ENCODE results near the gene PEAK1.
A peak's percentile ranks its signal among the peaks of the same experiment; 100 is the strongest.

Gene PEAK1

DNA sequence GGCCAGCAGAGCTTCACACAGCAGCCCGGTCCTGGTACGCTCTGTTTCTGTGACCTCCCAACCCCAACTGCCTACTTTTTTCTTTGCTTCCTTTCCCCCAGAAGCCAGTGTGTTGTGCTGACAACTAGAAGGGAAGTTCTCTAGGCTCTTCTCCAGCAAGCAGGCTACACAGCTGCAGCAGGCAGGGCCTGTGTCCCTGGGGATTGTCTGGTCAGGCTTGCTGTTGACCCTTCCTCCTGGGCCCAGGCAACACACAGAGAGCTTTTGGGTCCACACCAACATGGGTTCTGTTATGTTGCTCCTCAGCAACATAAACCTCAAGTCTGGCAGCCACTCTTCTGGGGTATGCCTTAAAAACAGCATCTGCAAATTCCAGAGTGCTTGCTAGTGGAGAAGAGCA, 312.8 kb downstream of the PEAK1 start:
- Mint-ChIP-seq H3K36me3 (ENCODE audit: low read depth) (no peaks in the 10 kb centered on the region), H3K27me3 (ENCODE audit: low read depth, poor library complexity) (peaks cover 9% of the 10 kb centered on the region), H3K9me3 (no peaks in the 10 kb centered on the region), H3K4me1 (peaks cover 41% of the 10 kb centered on the region), H3K4me3 (no peak overlapping the region), H3K27ac (peak overlapping the region; percentile 60)
- no peak for DNase-seq
- no peak for TF ChIP-seq CTCF (IDR thresholded peaks at IDR 0.05)

DNA sequence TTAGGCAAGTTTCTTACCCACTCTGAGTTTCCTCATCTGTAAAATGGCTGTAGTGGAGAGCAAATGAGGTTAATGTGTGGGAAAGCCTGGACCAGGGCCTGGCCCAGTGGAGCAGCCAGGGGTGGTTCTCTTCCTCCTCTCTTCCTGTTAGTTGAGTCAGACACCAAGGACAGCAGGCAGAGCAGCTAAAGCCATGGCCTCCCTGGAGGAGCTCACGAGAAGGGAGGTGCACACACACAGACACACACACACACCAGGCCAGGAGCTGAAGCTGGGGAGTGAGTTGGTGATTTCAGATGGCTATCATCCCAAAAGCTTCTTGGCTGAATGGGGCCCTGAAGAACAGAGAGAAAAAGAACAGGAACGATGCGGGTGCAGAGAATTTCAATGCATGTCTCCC, 315.7 kb downstream of the PEAK1 start:
- Mint-ChIP-seq H3K27ac (no peak overlapping the region), H3K4me3 (no peak overlapping the region), H3K36me3 (ENCODE audit: low read depth) (no peaks in the 10 kb centered on the region), H3K27me3 (ENCODE audit: low read depth, poor library complexity) (peaks cover 10% of the 10 kb centered on the region), H3K9me3 (no peaks in the 10 kb centered on the region), H3K4me1 (peaks cover 48% of the 10 kb centered on the region)
- DNase-seq, result no peak
- no peak for TF ChIP-seq CTCF (IDR thresholded peaks at IDR 0.05)

DNA sequence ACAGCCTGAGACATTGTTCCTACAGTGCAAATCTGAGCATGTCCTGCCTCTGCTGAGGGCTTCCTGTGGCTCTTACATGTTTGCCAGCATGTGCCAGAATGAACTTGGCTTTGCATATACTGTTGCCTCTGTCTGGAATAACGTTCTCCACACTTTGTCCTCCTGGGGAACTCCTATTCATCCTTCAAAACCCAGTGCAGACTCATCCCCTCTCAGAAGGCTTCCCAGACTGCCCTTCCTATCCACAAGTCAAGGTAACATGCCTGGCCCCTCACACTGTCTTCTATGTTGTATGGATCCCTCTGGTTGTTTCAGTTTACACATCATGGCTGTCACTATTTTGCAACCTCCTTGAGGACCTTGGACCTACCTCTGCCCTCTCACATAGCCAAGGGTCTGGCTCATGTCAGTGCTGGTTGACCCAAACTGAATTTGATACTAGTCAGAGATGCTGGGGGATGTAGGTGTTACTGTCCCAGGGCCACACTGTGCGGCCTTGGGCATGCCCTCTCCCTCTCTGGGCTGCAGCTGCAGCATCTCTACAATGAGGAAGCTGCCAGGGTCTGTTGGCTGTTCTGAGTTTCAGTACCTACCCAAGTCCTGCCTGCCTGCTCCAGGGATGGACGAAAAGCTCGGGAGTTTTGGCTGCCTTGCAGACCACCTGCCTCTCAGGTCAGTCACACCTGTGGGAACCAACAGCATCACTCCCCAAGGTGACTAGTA, 320.0 kb downstream of the PEAK1 start:
- peaks cover 9% of the 10 kb centered on the region for H3K27me3 Mint-ChIP-seq (ENCODE audit: low read depth, poor library complexity)
- no peak for TF ChIP-seq CTCF (IDR thresholded peaks at IDR 0.05)
- H3K4me3 Mint-ChIP-seq, result no peak overlapping the region
- no peaks in the 10 kb centered on the region for H3K36me3 Mint-ChIP-seq (ENCODE audit: low read depth)
- H3K4me1 Mint-ChIP-seq, result peaks cover 42% of the 10 kb centered on the region
- H3K9me3 Mint-ChIP-seq, result no peaks in the 10 kb centered on the region
- no peak for DNase-seq
- H3K27ac Mint-ChIP-seq, result no peak overlapping the region

DNA sequence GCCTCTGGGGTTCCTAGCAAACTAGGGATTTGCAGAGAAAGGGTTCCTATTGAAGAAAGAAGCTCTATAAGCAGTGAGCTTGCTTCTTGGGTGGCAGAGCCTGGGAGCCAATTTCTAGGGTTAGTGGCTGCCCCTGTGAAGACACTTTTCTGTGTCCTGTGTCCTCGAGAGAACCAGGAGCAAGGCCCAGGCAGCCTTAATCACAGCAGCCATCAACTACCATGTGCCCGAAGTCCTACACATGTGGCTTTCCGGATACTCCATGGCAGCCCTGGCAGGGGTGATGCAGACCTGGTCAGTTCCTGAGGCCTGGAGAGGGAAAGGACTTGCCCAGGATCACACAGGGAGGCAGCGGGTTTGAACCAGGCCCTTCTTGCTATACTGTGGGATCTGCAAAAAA, 321.3 kb downstream of the PEAK1 start:
- TF ChIP-seq CTCF (IDR thresholded peaks at IDR 0.05), result no peak
- Mint-ChIP-seq H3K36me3 (ENCODE audit: low read depth) (no peaks in the 10 kb centered on the region), H3K9me3 (no peaks in the 10 kb centered on the region), H3K4me3 (no peak overlapping the region), H3K4me1 (peaks cover 32% of the 10 kb centered on the region), H3K27ac (no peak overlapping the region), H3K27me3 (ENCODE audit: low read depth, poor library complexity) (peaks cover 7% of the 10 kb centered on the region)
- DNase-seq, result no peak

- TF ChIP-seq CTCF (IDR thresholded peaks at IDR 0.05), result no peak
- Mint-ChIP-seq H3K27me3 (ENCODE audit: low read depth, poor library complexity) (peaks cover 7% of the 10 kb centered on the region), H3K27ac (no peak overlapping the region), H3K4me1 (peaks cover 29% of the 10 kb centered on the region), H3K4me3 (no peak overlapping the region), H3K9me3 (no peaks in the 10 kb centered on the region), H3K36me3 (ENCODE audit: low read depth) (no peaks in the 10 kb centered on the region)
- no peak for DNase-seq
Observed at GRCh38 chr15:77097921-77098320, 322.0 kb downstream of the PEAK1 start.

- no peak overlapping the region for H3K4me3 Mint-ChIP-seq
- peak overlapping the region; percentile 9 for H3K27ac Mint-ChIP-seq
- DNase-seq, result no peak
- H3K27me3 Mint-ChIP-seq (ENCODE audit: low read depth, poor library complexity), result peaks cover 7% of the 10 kb centered on the region
- H3K36me3 Mint-ChIP-seq (ENCODE audit: low read depth), result no peaks in the 10 kb centered on the region
- no peak for TF ChIP-seq CTCF (IDR thresholded peaks at IDR 0.05)
- H3K9me3 Mint-ChIP-seq, result no peaks in the 10 kb centered on the region
- peaks cover 29% of the 10 kb centered on the region for H3K4me1 Mint-ChIP-seq
Observed at GRCh38 chr15:77097248-77097721, 322.6 kb downstream of the PEAK1 start.
